IMR-90 (cell line): Measurements from ENCODE around the gene TBC1D16. TPM values are rescaled to one million over a fixed set of nuclear protein-coding genes. Genes with fewer than 3 reads are reported as not detected.

Source experiments
- ATAC-seq: fragments of 200-7000 bp; cut with Tn5 transposase; 2 replicates; pipeline ENCODE4 v1.9.1; 2020; ENCODE audit warnings: low read depth, mild to moderate bottlenecking, moderate library complexity
- BruUV-seq: library from RNA; stranded (reverse); fragments of 400-500 nt; replicated peaks from 2 replicates; lab custom pipeline; 2021; lab: Mats Ljungman, UMichigan
- CTCF ChIA-PET: fragments of 300-600 bp; formaldehyde crosslinking; extraction: SDS; loops from one replicate; lab custom pipeline; 2021; ENCODE audit warnings: antibody characterized with exemption; lab: Yijun Ruan, JAX
- POLR2A ChIA-PET: fragments of 300-600 bp; sonication (Branson Sonifier 250); formaldehyde crosslinking; loops from one replicate; lab custom pipeline; 2022; ENCODE audit warnings: antibody characterized with exemption; ENCODE audit not compliant: unreplicated experiment; lab: Charles Lee
- DNase-seq: peaks from one replicate; pipeline ENCODE4 v3.0.0; 2013
- H2AFZ ChIP-seq: replicated peaks from 2 replicates; pipeline ENCODE3; 2013; ENCODE audit warnings: low read length, mild to moderate bottlenecking; ENCODE audit not compliant: poor library complexity
- H2AK5ac ChIP-seq: 2 replicates; pipeline ENCODE4 v1.6.1; 2013; ENCODE audit warnings: low read depth, low read length, inconsistent platforms
- H2AK9ac ChIP-seq: replicated peaks from 2 replicates; pipeline ENCODE3; 2013; ENCODE audit warnings: mild to moderate bottlenecking, low read depth, low read length, moderate library complexity; ENCODE audit not compliant: poor library complexity
- H2BK120ac ChIP-seq: 2 replicates; pipeline ENCODE4 v1.6.1; 2013; ENCODE audit warnings: low read depth, low read length, inconsistent platforms
- H2BK15ac ChIP-seq: 3 replicates; pipeline ENCODE4 v1.6.1; 2013; ENCODE audit warnings: low read depth, low read length, inconsistent platforms
- H2BK20ac ChIP-seq: 2 replicates; pipeline ENCODE4 v1.6.1; 2013; ENCODE audit warnings: low read depth, mild to moderate bottlenecking, inconsistent platforms, low read length, moderate library complexity
- H2BK5ac ChIP-seq: 2 replicates; pipeline ENCODE4 v1.6.1; 2013; ENCODE audit warnings: mild to moderate bottlenecking, low read depth, low read length, inconsistent platforms; ENCODE audit not compliant: poor library complexity, severe bottlenecking
- H3K14ac ChIP-seq: replicated peaks from 2 replicates; pipeline ENCODE4 v1.6.1; 2013; ENCODE audit warnings: low read depth, low read length, inconsistent platforms
- H3K18ac ChIP-seq: 2 replicates; pipeline ENCODE4 v1.6.1; 2013; ENCODE audit warnings: low read depth, low read length, control low read depth
- H3K23ac ChIP-seq: 2 replicates; pipeline ENCODE4 v1.6.1; 2013; ENCODE audit warnings: low read depth, low read length, inconsistent platforms
- H3K27ac ChIP-seq: 2 replicates; pipeline ENCODE4 v1.5.1; 2013; ENCODE audit warnings: mild to moderate bottlenecking, control low read depth, low read length; ENCODE audit not compliant: insufficient read depth
- H3K27me3 ChIP-seq: 2 replicates; pipeline ENCODE4 v1.6.1; 2013; ENCODE audit warnings: low read length; ENCODE audit not compliant: control insufficient read depth, insufficient read depth
- H3K36me3 ChIP-seq: 2 replicates; pipeline ENCODE4 v1.6.1; 2013; ENCODE audit warnings: low read length, mixed read lengths; ENCODE audit not compliant: control insufficient read depth, insufficient read depth
- H3K4ac ChIP-seq: 2 replicates; pipeline ENCODE4 v1.6.1; 2013; ENCODE audit warnings: low read depth, low read length, inconsistent platforms
- H3K4me1 ChIP-seq: 2 replicates; pipeline ENCODE4 v1.6.1; 2013; ENCODE audit warnings: low read length, mixed read lengths; ENCODE audit not compliant: control insufficient read depth, insufficient read depth
- H3K4me2 ChIP-seq: 2 replicates; pipeline ENCODE4 v1.6.1; 2013; ENCODE audit warnings: low read depth, mild to moderate bottlenecking, control low read depth, low read length, moderate library complexity
- H3K4me3 ChIP-seq: 2 replicates; pipeline ENCODE4 v1.5.1; 2013; ENCODE audit warnings: low read depth, mild to moderate bottlenecking, control low read depth, low read length, moderate library complexity; ENCODE audit not compliant: insufficient read depth
- H3K56ac ChIP-seq: 2 replicates; pipeline ENCODE4 v1.6.1; 2013; ENCODE audit warnings: low read length, inconsistent platforms; ENCODE audit not compliant: insufficient read depth; ENCODE audit errors: extremely low read depth
- H3K79me1 ChIP-seq, 2 experiments: 2 replicates each; pipeline ENCODE4 v1.6.1; 2013; ENCODE audit warnings: low read length in 2 of 2, inconsistent platforms in 1 of 2, low read depth in 1 of 2
- H3K9ac ChIP-seq: 2 replicates; pipeline ENCODE4 v1.6.1; 2013; ENCODE audit warnings: low read depth, low read length, control low read depth
- H3K9me1 ChIP-seq: 2 replicates; pipeline ENCODE4 v1.6.1; 2013; ENCODE audit warnings: low read length, inconsistent platforms; ENCODE audit not compliant: insufficient read depth
- H3K9me3 ChIP-seq: 2 replicates; pipeline ENCODE4 v1.6.1; 2013; ENCODE audit warnings: low read length; ENCODE audit not compliant: control insufficient read depth, insufficient read depth
- H4K20me1 ChIP-seq: 2 replicates; pipeline ENCODE4 v1.6.1; 2013; ENCODE audit warnings: low read length, inconsistent platforms; ENCODE audit not compliant: insufficient read depth
- H4K5ac ChIP-seq: 2 replicates; pipeline ENCODE4 v1.6.1; 2013; ENCODE audit warnings: mild to moderate bottlenecking, low read depth, low read length, control low read depth
- H4K8ac ChIP-seq, 2 experiments: 2 replicates each; pipeline ENCODE4 v1.6.1; 2013; ENCODE audit warnings: low read depth in 2 of 2, low read length in 2 of 2, control low read depth in 1 of 2, inconsistent platforms in 1 of 2
- H4K91ac ChIP-seq: 2 replicates; pipeline ENCODE4 v1.6.1; 2013; ENCODE audit warnings: low read depth, low read length, inconsistent platforms; ENCODE audit not compliant: insufficient read depth
- BHLHE40 ChIP-seq: fragments of 150-350 bp; IDR thresholded peaks from 2 replicates; pipeline ENCODE4 v1.6.1; 2016; ENCODE audit warnings: mild to moderate bottlenecking, low read depth, low read length
- MAFK ChIP-seq: IDR thresholded peaks from 2 replicates; pipeline ENCODE4 v1.6.1; 2012; ENCODE audit warnings: low read depth, low read length, improper control_type of control experiment
- RAD21 ChIP-seq: IDR thresholded peaks from 2 replicates; pipeline ENCODE4 v1.6.1; 2012; ENCODE audit warnings: low read length, improper control_type of control experiment
- RCOR1 ChIP-seq: IDR thresholded peaks from 2 replicates; pipeline ENCODE4 v1.6.1; 2012; ENCODE audit warnings: mild to moderate bottlenecking, low read length, improper control_type of control experiment; ENCODE audit not compliant: insufficient replicate concordance
- RFX5 ChIP-seq: IDR thresholded peaks from 2 replicates; pipeline ENCODE4 v1.8.0; 2012; ENCODE audit warnings: low read depth, mild to moderate bottlenecking, low read length, moderate library complexity
- WGBS, 2 experiments: methylation state at CpG; one replicate each; pipeline versions ENCODE4 v1.1.5 to v1.1.7; 2013; ENCODE audit warnings: missing lambda C conversion rate in 2 of 2; ENCODE audit not compliant: insufficient read length in 1 of 2; ENCODE audit errors: extremely low coverage in 2 of 2; 5-methylcytosine and 5-hydroxymethylcytosine counted together
- dilution Hi-C: fragments of 300-500 bp; cut with HindIII; formaldehyde crosslinking; loops from one replicate; pipeline ENCODE4 v1.14.3; 2018; ENCODE audit warnings: low sequenced_read_pairs; ENCODE audit not compliant: unreplicated experiment
- in situ Hi-C: fragments of 300-500 bp; cut with MboI; formaldehyde crosslinking; loops from 3 replicates; pipeline ENCODE4 v1.14.3; 2019; ENCODE audit warnings: low sequenced_read_pairs, inconsistent platforms, mixed read lengths
- intact Hi-C: fragments of 100-400 bp; cut with micrococcal nuclease; formaldehyde crosslinking; loops from 2 replicates; pipeline ENCODE4 v1.10.0; 2022
- polyA plus RNA-seq, 3 experiments: library from polyadenylated mRNA; depleted of rRNA; stranded (reverse); fragments of >200 nt; gene quantifications; 2 replicates each; pipeline ENCODE4 v1.2.3, GENCODE V29; 2012; ENCODE audit warnings: low replicate concordance in 1 of 3
- total RNA-seq: library from RNA; depleted of rRNA; stranded (reverse); fragments of >200 nt; gene quantifications from 2 replicates; pipeline ENCODE4 v1.2.3, GENCODE V29; 2012

Gene TBC1D16
- total and polyA plus RNA-seq, 2 of the 4 experiments (the other 2 are of a cell fraction), result 10.1 to 16.7 TPM

- TF ChIP-seq BHLHE40 (peak; percentile 42; the same call in 1 of the 2 replicates), RCOR1 (peak; percentile 85), MAFK (0 out of 2 replicates have a peak, but pooled peaks have one; percentile 19)
These were observed 32.9 kb upstream of the TBC1D16 start (continued) for GRCh38 chr17:80068301-80069222.

GRCh38 chr17:80067393-80067986 lies 31.8 kb upstream of the TBC1D16 start:
- Histone ChIP-seq H3K4ac (no peak overlapping the region), H3K56ac (no peak overlapping the region), H3K27ac (no peak overlapping the region), H3K4me3 (no peak overlapping the region), H2AK9ac (no peak overlapping the region), H3K18ac (no peak overlapping the region), H2BK20ac (no peak overlapping the region), H3K36me3 (no peaks in the 10 kb centered on the region), H3K14ac (no peak overlapping the region), H4K5ac (no peak overlapping the region), H3K23ac (no peak overlapping the region), H2BK120ac (no peak overlapping the region), H2AK5ac (no peak overlapping the region), H2AFZ (no peak overlapping the region), H4K91ac (no peak overlapping the region), H4K20me1 (no peaks in the 10 kb centered on the region), H2BK15ac (no peak overlapping the region), H3K4me2 (no peak overlapping the region), H3K9me1 (peaks cover 15% of the 10 kb centered on the region), H4K8ac (no peak overlapping the region), H3K9ac (no peak overlapping the region), H3K79me1 (no peaks in the 10 kb centered on the region), H2BK5ac (no peak overlapping the region), H3K4me1 (peaks cover 25% of the 10 kb centered on the region), H3K27me3 (no peaks in the 10 kb centered on the region), H3K9me3 (no peaks in the 10 kb centered on the region)
- intact Hi-C loops (no loop called here), dilution Hi-C loops (no loop called here), in situ Hi-C loops (no loop called here)
- POLR2A ChIA-PET, result no interaction called here
- ATAC-seq (no peak), DNase-seq (no peak)
- no peak for TF ChIP-seq RFX5
- TF ChIP-seq RCOR1, result no peak
- no peak for TF ChIP-seq RAD21
- WGBS, 2 experiments, result 92% methylated on average over 22 of the region's 31 CpGs; no CpG with 5 or more reads in 1 of the 2 experiments
- CTCF ChIA-PET, result no interaction called here
- no TSS peak for BruUV-seq
